CD4-positive, alpha-beta T cell treated with Interleukin-10 for 1 hour (primary cell): ENCODE measurements around the gene IFNGR2.
"Not testable (repeated sequence)": the region's sequence is repeated elsewhere in the genome, so short reads cannot be mapped to it uniquely, and the experiment has no call there.

Source experiments
- DNase-seq: peaks from one replicate; pipeline ENCODE4 v3.0.0-alpha.2; 2020

IFNGR2 gene

GRCh38 chr21:33403128-33403785, at the start of gene IFNGR2:
Gene IFNGR2 (plus strand): TSS chr21:33403413. CDS start chr21:33403544, 131 bp downstream.
- peak; percentile 54 for DNase-seq

GRCh38 chr21:33355355-33355754, 47.9 kb upstream of the IFNGR2 start:
- DNase-seq: no peak

GRCh38 chr21:33355996-33356395, 47.2 kb upstream of the IFNGR2 start:
- DNase-seq: no peak

- DNase-seq: no peak
Observed at GRCh38 chr21:33357177-33357576, 46.0 kb upstream of the IFNGR2 start.

- no peak for DNase-seq
Observed at GRCh38 chr21:33359446-33359845, 43.8 kb upstream of the IFNGR2 start.

GRCh38 chr21:33360281-33360680, 42.9 kb upstream of the IFNGR2 start:
- DNase-seq: no peak

- peak; percentile 88 for DNase-seq
Observed at GRCh38 chr21:33360881-33361602, 42.2 kb upstream of the IFNGR2 start.

- DNase-seq: peak; percentile 88
Observed at GRCh38 chr21:33362044-33362555, 41.1 kb upstream of the IFNGR2 start.

- DNase-seq: not testable (repeated sequence)
Observed at GRCh38 chr21:33363911-33364609, 39.2 kb upstream of the IFNGR2 start.

GRCh38 chr21:33364830-33365229, 38.4 kb upstream of the IFNGR2 start:
- DNase-seq: no peak

GRCh38 chr21:33367309-33367973, 35.8 kb upstream of the IFNGR2 start:
- DNase-seq: no peak

GRCh38 chr21:33368124-33368523, 35.1 kb upstream of the IFNGR2 start:
- DNase-seq: no peak

- DNase-seq: no peak
Observed at GRCh38 chr21:33368576-33368975, 34.6 kb upstream of the IFNGR2 start.

GRCh38 chr21:33369586-33369985, 33.6 kb upstream of the IFNGR2 start:
- DNase-seq: no peak

- DNase-seq: no peak
Observed at GRCh38 chr21:33370305-33370704, 32.9 kb upstream of the IFNGR2 start.

- no peak for DNase-seq
Observed at GRCh38 chr21:33371366-33371765, 31.8 kb upstream of the IFNGR2 start.

GRCh38 chr21:33372582-33372981, 30.6 kb upstream of the IFNGR2 start:
- DNase-seq: no peak

- no peak for DNase-seq
Observed at GRCh38 chr21:33373451-33373850, 29.8 kb upstream of the IFNGR2 start.

- DNase-seq: no peak
Observed at GRCh38 chr21:33374080-33374449, 29.1 kb upstream of the IFNGR2 start.

- peak; percentile 73 for DNase-seq
Observed at GRCh38 chr21:33374450-33375096, 28.6 kb upstream of the IFNGR2 start.

- DNase-seq: no peak
Observed at GRCh38 chr21:33375101-33375644, 28.0 kb upstream of the IFNGR2 start.

GRCh38 chr21:33377221-33377920, 25.8 kb upstream of the IFNGR2 start:
- no peak for DNase-seq
